CD14-positive monocyte (primary cell): Measurements from ENCODE around the gene STX11. TPM values are rescaled to one million over a fixed set of nuclear protein-coding genes. Genes with fewer than 3 reads are reported as not detected.

ENCODE experiments used
- DNase-seq, 3 donors: peaks; one replicate each; pipeline ENCODE4 v3.0.0-alpha.2; 2011 to 2022
- H2AFZ ChIP-seq: 2 replicates; pipeline ENCODE4 v1.6.0; 2012; ENCODE audit warnings: mild to moderate bottlenecking, low read depth, low read length, inconsistent platforms; ENCODE audit not compliant: insufficient read depth, poor library complexity, severe bottlenecking
- H3K27ac ChIP-seq, 2 donors: 1 replicate in 1 of 2; 2 replicates in 1 of 2; pipeline ENCODE4 v1.5.1; 2012 to 2013; ENCODE audit warnings: low read length in 2 of 2, control low read depth in 1 of 2, inconsistent platforms in 1 of 2, low read depth in 1 of 2, mild to moderate bottlenecking in 1 of 2
- H3K27me3 ChIP-seq, 2 donors: one replicate each; pipeline versions ENCODE4 v1.6.0 to v1.6.1; 2011 to 2013; ENCODE audit warnings: low read length in 2 of 2; ENCODE audit not compliant: control insufficient read depth in 2 of 2, insufficient read depth in 2 of 2
- H3K36me3 ChIP-seq, 2 donors: replicated peaks in 1 of 2; 1 replicate in 1 of 2; 2 replicates in 1 of 2; pipeline versions ENCODE4 v1.5.1 to v1.6.1; 2012 to 2013; ENCODE audit warnings: low read length in 2 of 2, control low read depth in 1 of 2, inconsistent platforms in 1 of 2, mild to moderate bottlenecking in 1 of 2; ENCODE audit not compliant: insufficient read depth in 2 of 2, control insufficient read depth in 1 of 2
- H3K4me1 ChIP-seq, 2 donors: 1 replicate in 1 of 2; 2 replicates in 1 of 2; pipeline versions ENCODE4 v1.5.1 to v1.6.1; 2012 to 2013; ENCODE audit warnings: low read length in 2 of 2, control low read depth in 1 of 2, inconsistent platforms in 1 of 2, mild to moderate bottlenecking in 1 of 2, moderate library complexity in 1 of 2; ENCODE audit not compliant: insufficient read depth in 2 of 2, control insufficient read depth in 1 of 2
- H3K4me2 ChIP-seq: replicated peaks from 2 replicates; pipeline ENCODE3; 2012; ENCODE audit warnings: low read length, moderate library complexity, mild to moderate bottlenecking; ENCODE audit not compliant: poor library complexity, severe bottlenecking; ENCODE audit errors: extremely low read depth
- H3K4me3 ChIP-seq, 3 experiments: fragments of 200-600 bp in 1 of 3; sonication (generic) in 1 of 3; replicated peaks in 1 of 3; 1 replicate in 2 of 3; 2 replicates in 1 of 3; pipeline ENCODE4 v1.5.1; 2011 to 2013; ENCODE audit warnings: low read length in 3 of 3, mild to moderate bottlenecking in 3 of 3, control low read depth in 2 of 3, low read depth in 2 of 3, inconsistent platforms in 1 of 3, moderate library complexity in 1 of 3
- H3K79me2 ChIP-seq: 2 replicates; pipeline ENCODE4 v1.6.0; 2012; ENCODE audit warnings: mild to moderate bottlenecking, control low read depth, inconsistent platforms, low read length, moderate library complexity; ENCODE audit not compliant: insufficient read depth
- H3K9ac ChIP-seq: 2 replicates; pipeline ENCODE4 v1.6.0; 2017; ENCODE audit warnings: low read length, mild to moderate bottlenecking; ENCODE audit not compliant: insufficient read depth, poor library complexity, severe bottlenecking
- H3K9me3 ChIP-seq, 2 donors: replicated peaks in 1 of 2; 1 replicate in 1 of 2; 2 replicates in 1 of 2; pipeline versions ENCODE4 v1.5.1 to v1.6.1; 2012 to 2013; ENCODE audit warnings: low read length in 2 of 2, control low read depth in 1 of 2; ENCODE audit not compliant: control insufficient read depth in 1 of 2, insufficient read depth in 1 of 2
- H4K20me1 ChIP-seq: 2 replicates; pipeline ENCODE4 v1.6.0; 2012; ENCODE audit warnings: mild to moderate bottlenecking, low read length, control low read depth, moderate library complexity; ENCODE audit not compliant: insufficient read depth
- H3K27ac Mint-ChIP-seq, 7 donors: one replicate each; pipeline ENCODE4 v1.8.0; 2020; ENCODE audit warnings: mild to moderate bottlenecking in 7 of 7, mixed read lengths in 7 of 7, moderate library complexity in 6 of 7, inconsistent platforms in 2 of 7
- H3K27me3 Mint-ChIP-seq, 3 donors: one replicate each; pipeline ENCODE4 v1.8.0; 2021 to 2022; ENCODE audit warnings: low read depth in 3 of 3, mild to moderate bottlenecking in 3 of 3, mixed read lengths in 3 of 3, moderate library complexity in 3 of 3, inconsistent platforms in 1 of 3
- H3K36me3 Mint-ChIP-seq, 2 donors: one replicate each; pipeline ENCODE4 v1.8.0; 2020; ENCODE audit warnings: mixed read lengths in 2 of 2, inconsistent platforms in 1 of 2, mild to moderate bottlenecking in 1 of 2
- H3K4me1 Mint-ChIP-seq: one replicate; pipeline ENCODE4 v1.8.0; 2020; ENCODE audit warnings: mild to moderate bottlenecking, mixed read lengths
- H3K4me3 Mint-ChIP-seq, 2 donors: one replicate each; pipeline ENCODE4 v1.8.0; 2020; ENCODE audit warnings: mild to moderate bottlenecking in 2 of 2, mixed read lengths in 2 of 2, moderate library complexity in 1 of 2
- H3K9me3 Mint-ChIP-seq, 7 donors: one replicate each; pipeline ENCODE4 v1.8.0; 2020 to 2022; ENCODE audit warnings: mixed read lengths in 7 of 7, mild to moderate bottlenecking in 6 of 7, moderate library complexity in 6 of 7, inconsistent platforms in 2 of 7
- WGBS: methylation state at CpG from one replicate; pipeline ENCODE4 v1.1.5; 2013; ENCODE audit warnings: missing lambda C conversion rate; ENCODE audit not compliant: insufficient coverage; 5-methylcytosine and 5-hydroxymethylcytosine counted together
- intact Hi-C, 2 donors: fragments of 100-400 bp; cut with micrococcal nuclease; formaldehyde crosslinking; loops; one replicate each; pipeline versions ENCODE4 v1.15.0 to v1.15.1; 2023
- polyA plus RNA-seq, 3 donors: library from polyadenylated mRNA; depleted of rRNA in 1 of 3; unstranded in 2 of 3; stranded (reverse) in 1 of 3; fragments of 300-500 nt in 2 of 3; fragments of >200 nt in 1 of 3; fragmentation: Illumina TruSeq in 2 of 3; gene quantifications; 1 replicate in 2 of 3; 2 replicates in 1 of 3; pipeline ENCODE4 v1.2.3, GENCODE V29; 2012 to 2021
- TF ChIP-seq, protein P1 (sequence below): fragments of 200-600 bp; IDR thresholded peaks from one replicate; pipeline ENCODE4 v1.8.0; 2022; ENCODE audit warnings: antibody characterized with exemption, mild to moderate bottlenecking

STX11 gene
- polyA plus RNA-seq, 3 donors, result 276 to 372 (median 367) TPM

DNA sequence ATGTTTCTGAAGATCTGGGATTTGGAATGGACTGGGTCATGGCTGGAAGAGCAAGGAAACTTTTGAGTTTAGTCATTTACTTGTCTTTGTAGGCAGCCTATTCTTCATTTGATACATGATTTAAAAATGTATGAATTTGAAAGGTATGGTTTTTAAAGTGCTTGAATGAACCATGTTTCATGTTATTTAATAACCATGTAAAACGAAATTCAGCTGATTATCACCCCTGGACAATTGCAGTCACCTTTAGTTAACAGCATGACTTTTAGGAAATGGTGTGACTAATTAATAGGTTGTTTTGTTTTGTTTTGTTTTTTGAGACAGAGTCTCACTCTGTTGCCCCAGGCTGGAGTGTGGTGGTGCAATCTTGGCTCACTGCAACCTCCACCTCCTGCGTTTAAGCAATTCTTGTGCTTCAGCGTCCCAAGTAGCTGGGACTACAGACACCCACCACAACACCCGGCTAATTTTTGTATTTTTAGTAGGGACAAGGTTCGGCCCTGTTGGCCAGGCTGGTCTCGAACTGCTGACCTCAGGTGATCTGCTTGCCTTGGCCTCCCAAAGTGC is 2.1 kb downstream of the STX11 start:
- Mint-ChIP-seq H3K9me3 (peaks cover 0 to 3% (median 0%) of the 10 kb centered on the region in 7 donors), H3K4me3 (peak overlapping the region; percentile 95 to 97), H3K36me3 (peaks cover 53 to 58% of the 10 kb centered on the region in 2 donors), H3K4me1 (peaks cover 61% of the 10 kb centered on the region), H3K27ac (peak overlapping the region; percentile 99 to 100 (median 99)), H3K27me3 (peaks cover 0 to 3% (median 1%) of the 10 kb centered on the region in 3 donors)
- Histone ChIP-seq H3K27ac (peak overlapping the region; percentile 96 to 99), H3K27me3 (no peaks in the 10 kb centered on the region), H3K9ac (peak overlapping the region; percentile 92), H3K79me2 (peaks cover 69% of the 10 kb centered on the region), H2AFZ (no peak overlapping the region), H3K36me3 (peaks cover 18 to 36% of the 10 kb centered on the region in 2 donors), H3K4me2 (peak overlapping the region; percentile 92), H4K20me1 (peaks cover 65% of the 10 kb centered on the region), H3K9me3 (no peaks in the 10 kb centered on the region), H3K4me1 (peaks cover 65 to 67% of the 10 kb centered on the region in 2 donors), H3K4me3 (peak overlapping the region; percentile 88 to 99 (median 90))
- intact Hi-C loops, result loop anchor here (5.0 to 10.0 kb wide), 4 partner anchors 55 to 202 kb away; partner anchors contain the start of gene SF3B5 (in 2 of the 2)
- peak; percentile 55 to 83 (median 81) for DNase-seq
- TF ChIP-seq, protein P1, sequence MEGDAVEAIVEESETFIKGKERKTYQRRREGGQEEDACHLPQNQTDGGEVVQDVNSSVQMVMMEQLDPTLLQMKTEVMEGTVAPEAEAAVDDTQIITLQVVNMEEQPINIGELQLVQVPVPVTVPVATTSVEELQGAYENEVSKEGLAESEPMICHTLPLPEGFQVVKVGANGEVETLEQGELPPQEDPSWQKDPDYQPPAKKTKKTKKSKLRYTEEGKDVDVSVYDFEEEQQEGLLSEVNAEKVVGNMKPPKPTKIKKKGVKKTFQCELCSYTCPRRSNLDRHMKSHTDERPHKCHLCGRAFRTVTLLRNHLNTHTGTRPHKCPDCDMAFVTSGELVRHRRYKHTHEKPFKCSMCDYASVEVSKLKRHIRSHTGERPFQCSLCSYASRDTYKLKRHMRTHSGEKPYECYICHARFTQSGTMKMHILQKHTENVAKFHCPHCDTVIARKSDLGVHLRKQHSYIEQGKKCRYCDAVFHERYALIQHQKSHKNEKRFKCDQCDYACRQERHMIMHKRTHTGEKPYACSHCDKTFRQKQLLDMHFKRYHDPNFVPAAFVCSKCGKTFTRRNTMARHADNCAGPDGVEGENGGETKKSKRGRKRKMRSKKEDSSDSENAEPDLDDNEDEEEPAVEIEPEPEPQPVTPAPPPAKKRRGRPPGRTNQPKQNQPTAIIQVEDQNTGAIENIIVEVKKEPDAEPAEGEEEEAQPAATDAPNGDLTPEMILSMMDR, result no peak
- WGBS, result no CpG with 5 or more reads among the region's 6 CpGs

DNA sequence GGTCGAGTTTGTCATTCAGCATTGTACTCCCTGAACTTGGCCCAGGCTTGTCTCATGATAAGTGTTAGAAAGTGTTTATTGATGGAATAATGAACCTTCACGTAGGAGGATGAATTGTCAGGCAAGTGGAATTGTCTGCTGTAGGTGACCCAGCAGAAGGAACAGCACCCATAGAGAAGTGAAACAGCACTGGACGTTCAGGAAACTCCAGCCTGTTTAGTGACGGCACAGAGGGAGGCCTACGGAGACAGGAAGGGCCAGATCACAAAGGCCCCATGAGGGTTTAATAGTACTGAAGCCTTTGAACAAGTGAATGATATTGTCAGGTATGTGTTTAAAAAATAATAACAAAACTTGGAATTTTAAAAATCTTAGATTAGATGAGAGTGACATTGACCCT is 2.9 kb downstream of the STX11 start:
- H3K9me3 ChIP-seq, result no peaks in the 10 kb centered on the region
- peak overlapping the region; percentile 92 for H3K9ac ChIP-seq
- intact Hi-C loops, result loop anchor here (5.0 to 10.0 kb wide), 4 partner anchors 56 to 202 kb away; partner anchors contain the start of gene SF3B5 (in 2 of the 2)
- Mint-ChIP-seq H3K4me1 (peaks cover 66% of the 10 kb centered on the region), H3K27me3 (peaks cover 0 to 3% (median 0%) of the 10 kb centered on the region in 3 donors), H3K36me3 (peaks cover 61 to 67% of the 10 kb centered on the region in 2 donors), H3K9me3 (peaks cover 0 to 3% (median 0%) of the 10 kb centered on the region in 7 donors), H3K4me3 (peak overlapping the region; percentile 95 to 97), H3K27ac (peak overlapping the region; percentile 99 to 100 (median 99))
- peaks cover 77% of the 10 kb centered on the region for H3K79me2 ChIP-seq
- no peak overlapping the region for H2AFZ ChIP-seq
- peak; percentile 61 to 93 (median 87) for DNase-seq
- WGBS, result 11% methylated on average over 5 of the region's 5 CpGs
- H3K4me1 ChIP-seq, result peaks cover 73 to 75% of the 10 kb centered on the region in 2 donors
- peak overlapping the region; percentile 92 for H3K4me2 ChIP-seq
- peak overlapping the region; percentile 96 to 99 for H3K27ac ChIP-seq
- TF ChIP-seq, protein P1, result no peak
- no peaks in the 10 kb centered on the region for H3K27me3 ChIP-seq
- H3K36me3 ChIP-seq, result peaks cover 26 to 45% of the 10 kb centered on the region in 2 donors
- H3K4me3 ChIP-seq, result peak overlapping the region; percentile 88 to 99 (median 90)
- H4K20me1 ChIP-seq, result peaks cover 74% of the 10 kb centered on the region
